ENCODE results near the gene PRPF40A. TPM values are rescaled to one million over a fixed set of nuclear protein-coding genes. Genes with fewer than 3 reads are reported as not detected.
"Not testable (repeated sequence)": the region's sequence is repeated elsewhere in the genome, so short reads cannot be mapped to it uniquely, and the experiment has no call there.

Gene PRPF40A
- 126 TPM for total RNA-seq
- polyA plus RNA-seq, result 100 to 1,000 TPM; 115 to 142 (median 118) TPM

DNA sequence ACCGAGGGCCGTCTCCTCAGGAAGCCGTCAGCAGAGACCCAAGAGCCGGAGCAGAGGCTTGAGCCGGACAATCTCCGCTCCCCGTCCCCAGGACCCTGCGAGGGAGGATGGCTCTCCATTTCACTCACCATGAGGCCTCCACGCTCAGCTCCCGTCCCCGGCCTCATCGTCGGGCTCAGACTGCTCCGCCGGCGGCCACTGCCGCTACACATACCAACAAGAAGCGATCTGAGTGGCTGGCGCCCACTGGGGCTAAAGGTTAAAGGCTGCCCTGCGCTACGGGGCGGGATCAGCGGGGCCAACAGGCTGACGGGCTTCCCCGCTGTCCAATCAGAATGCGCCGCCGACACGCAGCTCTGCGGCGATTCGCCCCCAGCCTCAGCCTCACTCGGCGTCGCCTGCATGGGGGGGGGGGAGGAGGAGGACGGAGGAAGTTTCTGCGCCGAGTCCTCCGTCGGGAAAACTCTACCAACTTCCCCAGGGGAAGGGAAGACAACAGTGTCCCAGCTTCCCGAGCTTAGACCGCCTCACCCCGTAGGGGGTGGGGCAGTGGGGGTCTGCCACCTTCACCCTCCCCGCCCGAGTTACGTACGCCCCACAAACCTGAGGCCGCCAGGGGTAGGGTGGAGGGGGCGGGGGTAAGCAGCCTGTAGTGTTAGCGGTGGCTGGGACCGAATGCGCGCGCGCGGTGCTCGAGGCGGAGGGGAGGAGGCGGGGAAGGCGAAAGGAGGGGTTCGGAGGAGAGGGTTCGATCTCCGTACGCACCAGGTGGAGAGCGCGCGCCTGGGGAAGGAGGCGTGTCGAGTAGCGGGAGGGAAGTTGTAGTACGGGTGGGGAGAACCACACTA lies at the start of gene PRPF40A:
Gene PRPF40A (minus strand): TSS at position 234 of the 848 bp plus-strand sequence. CDS start 22 bp downstream, at position 212.
- H3K4me3 Mint-ChIP-seq, result peak within 1 kb of the TSS; percentile 98 to 100 (median 99)
- no peaks in the 10 kb centered on the region for H3K9me3 Mint-ChIP-seq
- H3K4me1 ChIP-seq (ENCODE audit: control insufficient read depth, insufficient read depth, low read length, poor library complexity, severe bottlenecking), result peaks cover 55% of the 10 kb centered on the region
- peaks cover 16 to 79% (median 65%) of the 10 kb centered on the region in 4 donors for H3K4me1 Mint-ChIP-seq
- peak within 1 kb of the TSS; percentile 97 for H3K4me3 ChIP-seq (ENCODE audit: low read depth, low read length)
- H3K27me3 Mint-ChIP-seq, result peaks cover 8% of the 10 kb centered on the region
- H3K27ac ChIP-seq (ENCODE audit: insufficient read depth, low read length, poor library complexity, severe bottlenecking), result peak within 1 kb of the TSS; percentile 97
- H3K36me3 ChIP-seq (ENCODE audit: control insufficient read depth, insufficient read depth, low read length), result peaks cover 19% of the 10 kb centered on the region
- ATAC-seq (ENCODE audit: low read depth in 2 of 2) (peak; percentile 77 to 80), DNase-seq (peak; percentile 99)
- no peaks in the 10 kb centered on the region for H3K9me3 ChIP-seq (ENCODE audit: control insufficient read depth in 2 of 2, low read length in 2 of 2)
- peak within 1 kb of the TSS; percentile 99 to 100 (median 99) for H3K27ac Mint-ChIP-seq
- peaks cover 26% of the 10 kb centered on the region for H3K36me3 Mint-ChIP-seq
- no peaks in the 10 kb centered on the region for H3K27me3 ChIP-seq (ENCODE audit: control insufficient read depth, insufficient read depth, low read length)

DNA sequence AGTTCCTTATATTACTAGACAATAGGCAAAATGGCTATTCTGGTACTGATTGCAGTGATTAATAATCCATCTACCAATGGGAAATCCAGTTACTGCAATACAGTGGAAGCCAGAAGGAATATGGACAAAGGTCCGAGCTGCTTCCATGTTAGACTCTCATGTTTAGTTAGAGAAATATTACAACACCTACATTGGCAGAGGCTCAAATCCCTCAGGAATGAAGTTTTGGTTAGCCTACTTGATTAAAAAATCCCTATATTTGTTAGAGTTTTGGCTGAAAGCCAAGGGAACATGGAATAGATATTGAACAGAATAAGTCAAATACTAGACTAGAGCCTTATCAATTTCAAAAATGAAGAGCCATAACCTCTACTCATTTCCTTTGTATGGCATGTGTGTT lies 49.7 kb upstream of the PRPF40A start:
- no peak overlapping the region for H3K27ac Mint-ChIP-seq
- H3K4me1 Mint-ChIP-seq, result no peaks in the 10 kb centered on the region
- peaks cover 8% of the 10 kb centered on the region for H3K36me3 ChIP-seq (ENCODE audit: control insufficient read depth, insufficient read depth, low read length)
- no peaks in the 10 kb centered on the region for H3K27me3 Mint-ChIP-seq
- no peak overlapping the region for H3K4me3 ChIP-seq (ENCODE audit: low read depth, low read length)
- no peak overlapping the region for H3K27ac ChIP-seq (ENCODE audit: insufficient read depth, low read length, poor library complexity, severe bottlenecking)
- DNase-seq (no peak), ATAC-seq (ENCODE audit: low read depth in 2 of 2) (no peak)
- peaks cover 10% of the 10 kb centered on the region for H3K36me3 Mint-ChIP-seq
- H3K9me3 ChIP-seq (ENCODE audit: control insufficient read depth in 2 of 2, low read length in 2 of 2), result no peaks in the 10 kb centered on the region
- peaks cover 0 to 2% (median 0%) of the 10 kb centered on the region in 7 donors for H3K9me3 Mint-ChIP-seq
- H3K4me1 ChIP-seq (ENCODE audit: control insufficient read depth, insufficient read depth, low read length, poor library complexity, severe bottlenecking), result no peaks in the 10 kb centered on the region
- H3K27me3 ChIP-seq (ENCODE audit: control insufficient read depth, insufficient read depth, low read length), result no peaks in the 10 kb centered on the region
- H3K4me3 Mint-ChIP-seq, result no peak overlapping the region

DNA sequence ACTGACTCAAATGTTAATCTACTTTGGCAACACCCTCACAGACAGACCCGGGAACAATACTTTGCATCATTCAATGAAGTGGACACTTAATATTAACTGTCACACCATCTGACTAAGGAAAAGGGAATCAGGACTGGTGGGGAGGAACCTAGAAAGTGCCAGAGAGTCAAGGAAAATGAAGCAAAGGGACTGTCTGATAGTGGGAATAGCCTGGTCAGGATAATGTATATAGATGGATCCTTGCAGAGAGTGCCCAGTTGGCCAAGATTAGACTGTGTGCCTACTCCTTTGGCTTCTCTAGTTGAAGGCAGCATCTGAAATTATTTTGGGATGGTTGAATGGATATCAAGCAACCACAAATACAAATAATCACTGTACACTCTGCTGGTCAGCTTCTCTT lies 46.4 kb upstream of the PRPF40A start:
- Mint-ChIP-seq H3K4me3 (no peak overlapping the region), H3K9me3 (peaks cover 0 to 2% (median 0%) of the 10 kb centered on the region in 7 donors), H3K4me1 (peaks cover 0 to 3% (median 0%) of the 10 kb centered on the region in 4 donors), H3K27me3 (no peaks in the 10 kb centered on the region), H3K27ac (no peak overlapping the region), H3K36me3 (peaks cover 24% of the 10 kb centered on the region)
- Histone ChIP-seq H3K27me3 (ENCODE audit: control insufficient read depth, insufficient read depth, low read length) (no peaks in the 10 kb centered on the region), H3K27ac (ENCODE audit: insufficient read depth, low read length, poor library complexity, severe bottlenecking) (no peak overlapping the region), H3K4me1 (ENCODE audit: control insufficient read depth, insufficient read depth, low read length, poor library complexity, severe bottlenecking) (no peaks in the 10 kb centered on the region), H3K36me3 (ENCODE audit: control insufficient read depth, insufficient read depth, low read length) (peaks cover 23% of the 10 kb centered on the region), H3K4me3 (ENCODE audit: low read depth, low read length) (no peak overlapping the region), H3K9me3 (ENCODE audit: control insufficient read depth in 2 of 2, low read length in 2 of 2) (no peaks in the 10 kb centered on the region)
- DNase-seq (no peak), ATAC-seq (ENCODE audit: low read depth in 2 of 2) (no peak)

GRCh38 chr2:152763208-152763607 lies 45.9 kb upstream of the PRPF40A start:
- peaks cover 23% of the 10 kb centered on the region for H3K36me3 ChIP-seq (ENCODE audit: control insufficient read depth, insufficient read depth, low read length)
- not testable (repeated sequence) for H3K27ac Mint-ChIP-seq; DNase-seq; H3K4me1 ChIP-seq (ENCODE audit: control insufficient read depth, insufficient read depth, low read length, poor library complexity, severe bottlenecking); H3K4me3 ChIP-seq (ENCODE audit: low read depth, low read length); H3K9me3 Mint-ChIP-seq; H3K4me1 Mint-ChIP-seq; ATAC-seq (ENCODE audit: low read depth in 2 of 2); H3K9me3 ChIP-seq (ENCODE audit: control insufficient read depth in 2 of 2, low read length in 2 of 2); H3K27me3 Mint-ChIP-seq; H3K27ac ChIP-seq (ENCODE audit: insufficient read depth, low read length, poor library complexity, severe bottlenecking); H3K4me3 Mint-ChIP-seq; H3K27me3 ChIP-seq (ENCODE audit: control insufficient read depth, insufficient read depth, low read length)
- peaks cover 28% of the 10 kb centered on the region for H3K36me3 Mint-ChIP-seq

DNA sequence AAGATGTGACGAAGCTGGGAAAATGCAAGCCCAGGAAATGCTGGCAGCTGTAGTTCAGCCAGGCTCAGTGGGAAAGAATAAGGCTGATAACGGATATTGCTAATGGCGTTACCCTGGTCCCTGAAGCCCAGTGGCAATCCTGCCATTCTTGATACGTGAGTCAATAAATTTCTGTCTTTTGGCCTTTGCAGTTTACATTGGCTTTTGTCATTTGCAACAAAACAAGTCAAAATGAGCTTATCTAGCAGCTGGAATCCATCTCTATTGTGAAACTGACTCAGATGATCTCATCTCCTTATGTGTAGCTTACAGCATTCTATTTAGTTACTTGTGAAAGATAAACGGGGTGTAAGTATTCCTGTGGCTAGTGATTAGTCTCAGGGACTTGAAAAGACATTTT lies 44.9 kb upstream of the PRPF40A start:
- Histone ChIP-seq H3K9me3 (ENCODE audit: control insufficient read depth in 2 of 2, low read length in 2 of 2) (no peaks in the 10 kb centered on the region), H3K36me3 (ENCODE audit: control insufficient read depth, insufficient read depth, low read length) (peaks cover 23% of the 10 kb centered on the region), H3K27ac (ENCODE audit: insufficient read depth, low read length, poor library complexity, severe bottlenecking) (no peak overlapping the region), H3K4me3 (ENCODE audit: low read depth, low read length) (no peak overlapping the region), H3K4me1 (ENCODE audit: control insufficient read depth, insufficient read depth, low read length, poor library complexity, severe bottlenecking) (no peaks in the 10 kb centered on the region), H3K27me3 (ENCODE audit: control insufficient read depth, insufficient read depth, low read length) (no peaks in the 10 kb centered on the region)
- Mint-ChIP-seq H3K27me3 (no peaks in the 10 kb centered on the region), H3K27ac (no peak overlapping the region), H3K9me3 (no peaks in the 10 kb centered on the region), H3K36me3 (peaks cover 29% of the 10 kb centered on the region), H3K4me3 (no peak overlapping the region), H3K4me1 (peaks cover 0 to 5% (median 0%) of the 10 kb centered on the region in 4 donors)
- DNase-seq (no peak), ATAC-seq (ENCODE audit: low read depth in 2 of 2) (no peak)

DNA sequence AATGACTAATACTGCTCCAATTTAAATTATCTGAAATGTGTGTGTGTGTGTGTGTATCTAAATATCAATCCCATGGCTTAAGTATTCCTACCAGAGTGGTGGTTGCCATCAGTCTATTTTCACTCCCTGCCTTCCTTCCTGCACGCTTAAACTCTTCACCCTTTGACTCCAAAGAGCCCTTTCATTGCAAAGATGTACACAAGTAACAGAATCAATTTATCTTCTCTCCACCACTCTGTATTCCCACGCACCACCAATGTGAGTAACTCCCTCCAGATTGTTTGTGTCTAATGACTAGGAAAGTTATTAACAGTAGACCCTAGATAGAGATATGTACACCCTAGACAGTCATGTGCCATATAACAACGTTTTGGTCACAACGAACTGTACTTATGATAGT lies 44.0 kb upstream of the PRPF40A start:
- no peak overlapping the region for H3K4me3 ChIP-seq (ENCODE audit: low read depth, low read length)
- no peak for DNase-seq
- no peaks in the 10 kb centered on the region for H3K27me3 Mint-ChIP-seq
- no peak overlapping the region for H3K4me3 Mint-ChIP-seq
- H3K27ac Mint-ChIP-seq, result no peak overlapping the region
- no peak for ATAC-seq (ENCODE audit: low read depth in 2 of 2)
- H3K27me3 ChIP-seq (ENCODE audit: control insufficient read depth, insufficient read depth, low read length), result no peaks in the 10 kb centered on the region
- H3K36me3 Mint-ChIP-seq, result peaks cover 36% of the 10 kb centered on the region
- no peaks in the 10 kb centered on the region for H3K4me1 ChIP-seq (ENCODE audit: control insufficient read depth, insufficient read depth, low read length, poor library complexity, severe bottlenecking)
- H3K27ac ChIP-seq (ENCODE audit: insufficient read depth, low read length, poor library complexity, severe bottlenecking), result no peak overlapping the region
- H3K9me3 Mint-ChIP-seq, result no peaks in the 10 kb centered on the region
- peaks cover 0 to 5% (median 2%) of the 10 kb centered on the region in 4 donors for H3K4me1 Mint-ChIP-seq
- H3K9me3 ChIP-seq (ENCODE audit: control insufficient read depth in 2 of 2, low read length in 2 of 2), result no peaks in the 10 kb centered on the region
- H3K36me3 ChIP-seq (ENCODE audit: control insufficient read depth, insufficient read depth, low read length), result peaks cover 27% of the 10 kb centered on the region

- Histone ChIP-seq H3K36me3 (ENCODE audit: control insufficient read depth, insufficient read depth, low read length) (peaks cover 30% of the 10 kb centered on the region), H3K27me3 (ENCODE audit: control insufficient read depth, insufficient read depth, low read length) (no peaks in the 10 kb centered on the region), H3K4me3 (ENCODE audit: low read depth, low read length) (no peak overlapping the region), H3K4me1 (ENCODE audit: control insufficient read depth, insufficient read depth, low read length, poor library complexity, severe bottlenecking) (no peaks in the 10 kb centered on the region), H3K27ac (ENCODE audit: insufficient read depth, low read length, poor library complexity, severe bottlenecking) (no peak overlapping the region), H3K9me3 (ENCODE audit: control insufficient read depth in 2 of 2, low read length in 2 of 2) (no peaks in the 10 kb centered on the region)
- Mint-ChIP-seq H3K4me3 (no peak overlapping the region), H3K27me3 (no peaks in the 10 kb centered on the region), H3K36me3 (peaks cover 40% of the 10 kb centered on the region), H3K27ac (no peak overlapping the region), H3K4me1 (peaks cover 0 to 7% (median 2%) of the 10 kb centered on the region in 4 donors), H3K9me3 (peaks cover 0 to 2% (median 0%) of the 10 kb centered on the region in 7 donors)
- no peak for DNase-seq
- no peak for ATAC-seq (ENCODE audit: low read depth in 2 of 2)
Observed at GRCh38 chr2:152759290-152760072, 42.2 kb upstream of the PRPF40A start.

All from CD4-positive, CD25-positive, alpha-beta regulatory T cell (primary cell).